Endothelial cell of umbilical vein (primary cell): ENCODE measurements around the gene SRGN. TPM values are rescaled to one million over a fixed set of nuclear protein-coding genes. Genes with fewer than 3 reads are reported as not detected.

Experiments
- BruUV-seq: library from RNA; stranded (reverse); fragments of 400-500 nt; replicated peaks from 2 replicates; lab custom pipeline; 2021; lab: Mats Ljungman, UMichigan
- CTCF ChIA-PET: fragments of 300-600, 350-600 bp; sonication (Branson Sonifier 250); formaldehyde crosslinking; loops from one replicate; lab custom pipeline; 2021; ENCODE audit warnings: antibody characterized with exemption, inconsistent platforms; lab: Charles Lee
- POLR2A ChIA-PET: fragments of 300-600, 350-600 bp; sonication (Branson Sonifier 250); formaldehyde crosslinking; loops from one replicate; lab custom pipeline; 2021; ENCODE audit warnings: antibody characterized with exemption, inconsistent platforms; lab: Charles Lee
- DNase-seq: peaks from one replicate; pipeline ENCODE4 v3.0.0-alpha.2; 2011; ENCODE audit warnings: low read depth, low spot score
- FAIRE-seq: peaks from 2 replicates; lab custom pipeline; 2011; peaks lifted over from hg19 to GRCh38; lab: Jason Lieb, UNC
- H2AFZ ChIP-seq: 2 replicates; pipeline ENCODE4 v1.6.0; 2012; ENCODE audit warnings: low read depth, low read length, control low read depth, inconsistent platforms
- H3K27ac ChIP-seq: 2 replicates; pipeline ENCODE4 v1.5.1; 2011; ENCODE audit warnings: low read depth, mild to moderate bottlenecking, control low read depth, low read length, moderate library complexity; ENCODE audit not compliant: insufficient read depth
- H3K27me3 ChIP-seq, 2 experiments: 2 replicates each; pipeline versions ENCODE4 v1.6.0 to v1.6.1; 2011; ENCODE audit warnings: low read length in 2 of 2, mixed read lengths in 1 of 2; ENCODE audit not compliant: control insufficient read depth in 2 of 2, insufficient read depth in 2 of 2
- H3K36me3 ChIP-seq, 2 experiments: 2 replicates in 1 of 2; 3 replicates in 1 of 2; pipeline ENCODE4 v1.5.1; 2011; ENCODE audit warnings: low read length in 2 of 2, mild to moderate bottlenecking in 1 of 2, moderate library complexity in 1 of 2; ENCODE audit not compliant: control insufficient read depth in 2 of 2, insufficient read depth in 2 of 2; ENCODE audit errors: extremely low read depth in 1 of 2
- H3K4me1 ChIP-seq: 3 replicates; pipeline ENCODE4 v1.5.1; 2011; ENCODE audit warnings: mild to moderate bottlenecking, low read length; ENCODE audit not compliant: control insufficient read depth, insufficient read depth; ENCODE audit errors: extremely low read depth
- H3K4me2 ChIP-seq: 2 replicates; pipeline ENCODE4 v1.6.1; 2011; ENCODE audit warnings: low read length, control low read depth, mixed read lengths; ENCODE audit not compliant: insufficient read depth
- H3K4me3 ChIP-seq, 3 experiments: fragments of 200-600 bp in 1 of 3; sonication (generic), shearing (Covaris generic) in 1 of 3; replicated peaks in 1 of 3; 2 replicates each; pipeline ENCODE4 v1.5.1; 2011 to 2016; ENCODE audit warnings: control low read depth in 3 of 3, low read length in 3 of 3, mild to moderate bottlenecking in 2 of 3, inconsistent platforms in 1 of 3, low read depth in 1 of 3, moderate library complexity in 1 of 3; ENCODE audit not compliant: insufficient read depth in 1 of 3
- H3K79me2 ChIP-seq: 2 replicates; pipeline ENCODE4 v1.6.0; 2012; ENCODE audit warnings: low read length, inconsistent platforms; ENCODE audit not compliant: control insufficient read depth, insufficient read depth
- H3K9ac ChIP-seq: replicated peaks from 2 replicates; pipeline ENCODE3; 2011; ENCODE audit warnings: low read length, control low read depth; ENCODE audit not compliant: insufficient read depth; ENCODE audit errors: extremely low read depth
- H3K9me1 ChIP-seq: replicated peaks from 3 replicates; pipeline ENCODE4 v1.6.0; 2011; ENCODE audit warnings: mild to moderate bottlenecking, low read length; ENCODE audit not compliant: control insufficient read depth, insufficient read depth; ENCODE audit errors: extremely low read depth
- H3K9me3 ChIP-seq: replicated peaks from 2 replicates; pipeline ENCODE4 v1.5.1; 2012; ENCODE audit warnings: low read length, inconsistent platforms; ENCODE audit not compliant: control insufficient read depth, insufficient read depth
- H4K20me1 ChIP-seq: replicated peaks from 2 replicates; pipeline ENCODE3; 2011; ENCODE audit warnings: mild to moderate bottlenecking, low read length; ENCODE audit not compliant: control insufficient read depth, insufficient read depth; ENCODE audit errors: extremely low read depth
- CTCF ChIP-seq, 2 donors: IDR thresholded peaks; 1 replicate in 1 of 2; 2 replicates in 1 of 2; pipeline ENCODE4 v1.5.1; 2011; ENCODE audit warnings: low read length in 2 of 2, mild to moderate bottlenecking in 2 of 2, moderate library complexity in 2 of 2, control low read depth in 1 of 2, inconsistent platforms in 1 of 2, low read depth in 1 of 2; ENCODE audit not compliant: insufficient read depth in 1 of 2; ENCODE audit errors: extremely low read depth in 1 of 2
- EZH2 ChIP-seq: IDR thresholded peaks from 2 replicates; pipeline ENCODE4 v1.6.1; 2012; ENCODE audit warnings: borderline replicate concordance, low read depth, mild to moderate bottlenecking, moderate library complexity, low read length, inconsistent platforms; ENCODE audit not compliant: severe bottlenecking
- FOS ChIP-seq: IDR thresholded peaks from 2 replicates; pipeline ENCODE4 v1.6.1; 2011; ENCODE audit warnings: mild to moderate bottlenecking, low read length, moderate library complexity, borderline replicate concordance; ENCODE audit not compliant: insufficient read depth
- GATA2 ChIP-seq: IDR thresholded peaks from 2 replicates; pipeline ENCODE4 v1.7.0; 2011; ENCODE audit warnings: low read depth, mild to moderate bottlenecking, moderate library complexity, mixed read lengths, low read length; ENCODE audit not compliant: insufficient read length, insufficient read depth
- JUN ChIP-seq: IDR thresholded peaks from 2 replicates; pipeline ENCODE4 v1.6.1; 2011; ENCODE audit warnings: borderline replicate concordance, low read depth; ENCODE audit not compliant: insufficient read length, insufficient read depth
- MYC ChIP-seq: IDR thresholded peaks from one replicate; pipeline ENCODE4 v1.6.1; 2011; ENCODE audit warnings: mild to moderate bottlenecking, low read depth, low read length
- POLR2A ChIP-seq: IDR thresholded peaks from 2 replicates; pipeline ENCODE4 v1.6.1; 2012; ENCODE audit warnings: low read depth, mild to moderate bottlenecking, control low read depth, low read length
- POLR2AphosphoS5 ChIP-seq: IDR thresholded peaks from 2 replicates; pipeline ENCODE4 v1.6.1; 2012; ENCODE audit warnings: low read depth, mild to moderate bottlenecking, control low read depth, low read length, moderate library complexity; ENCODE audit not compliant: insufficient read depth
- dilution Hi-C: fragments of 300-500 bp; cut with MboI; formaldehyde crosslinking; loops from one replicate; pipeline ENCODE4 v1.15.0; 2019; ENCODE audit warnings: low sequenced_read_pairs; ENCODE audit not compliant: extremely low pct_ligation_motif_present
- intact Hi-C: fragments of 100-400 bp; cut with micrococcal nuclease; formaldehyde crosslinking; loops from one replicate; pipeline ENCODE4 v1.10.0; 2022
- polyA plus RNA-seq, 4 experiments: library from polyadenylated mRNA; depleted of rRNA in 3 of 4; stranded (reverse) in 3 of 4; unstranded in 1 of 4; fragments of >200 nt; gene quantifications; 2 replicates each; pipeline versions ENCODE4 v1.2.1 to v1.2.3, GENCODE V29; 2011 to 2012; ENCODE audit warnings: missing spikeins in 1 of 4
- small RNA-seq: library from RNA; depleted of rRNA; stranded (forward); fragments of <200 nt; gene quantifications from one replicate; pipeline ENCODE3, GENCODE V24; 2012; ENCODE audit warnings: low replicate concordance, low read depth; ENCODE audit not compliant: insufficient read depth, insufficient read length
- total RNA-seq: library from RNA; stranded (reverse); gene quantifications from 2 replicates; pipeline ENCODE4 v1.2.3, GENCODE V29; 2021
- TF ChIP-seq, protein P1 (sequence below): IDR thresholded peaks from 2 replicates; pipeline ENCODE4 v1.6.1; 2011; ENCODE audit not compliant: insufficient read depth, insufficient read length

SRGN gene
- total and polyA plus RNA-seq, 2 donors (not counting 3 experiments of a cell fraction or from before 2014, with no cell fraction given) = 384 to 450 TPM

DNA sequence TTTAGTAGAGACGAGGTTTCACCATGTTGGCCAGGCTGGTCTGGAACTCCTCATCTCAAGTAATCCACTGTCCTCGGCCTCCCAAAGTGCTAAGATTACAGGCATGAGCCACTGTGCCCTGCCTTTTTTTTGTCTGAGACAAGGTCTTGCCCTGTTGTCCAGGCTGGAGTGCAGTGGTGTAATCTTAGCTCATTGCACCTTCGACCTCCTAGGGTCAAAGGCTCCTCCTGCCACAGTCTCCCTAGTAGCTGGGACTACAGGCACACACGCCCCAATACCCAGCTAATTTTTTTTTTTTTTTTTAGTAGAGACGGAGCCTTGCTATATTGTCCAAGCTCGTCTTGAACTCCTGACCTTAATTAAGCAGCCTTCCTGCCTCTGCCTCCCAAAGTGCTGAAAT is 65.3 kb downstream of the SRGN start:
- Histone ChIP-seq H3K9me1 (no peaks in the 10 kb centered on the region), H3K79me2 (peaks cover 39% of the 10 kb centered on the region), H3K9me3 (no peaks in the 10 kb centered on the region), H3K4me1 (no peaks in the 10 kb centered on the region), H3K4me3 (no peak overlapping the region), H3K27ac (no peak overlapping the region), H2AFZ (no peak overlapping the region), H4K20me1 (peaks cover 3% of the 10 kb centered on the region), H3K27me3 (no peaks in the 10 kb centered on the region), H3K36me3 (peaks cover 0 to 3% of the 10 kb centered on the region in 2 experiments), H3K4me2 (no peak overlapping the region), H3K9ac (no peak overlapping the region)
- POLR2A ChIA-PET = no interaction called here
- TF ChIP-seq, protein P1, sequence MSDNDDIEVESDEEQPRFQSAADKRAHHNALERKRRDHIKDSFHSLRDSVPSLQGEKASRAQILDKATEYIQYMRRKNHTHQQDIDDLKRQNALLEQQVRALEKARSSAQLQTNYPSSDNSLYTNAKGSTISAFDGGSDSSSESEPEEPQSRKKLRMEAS = no peak
- TF ChIP-seq GATA2 (no peak), FOS (no peak), EZH2 (no peak), POLR2A (no peak), JUN (no peak), CTCF (IDR thresholded peaks at IDR 0.05; ENCODE audit: extremely low read depth in 1 of 2, insufficient read depth in 1 of 2, low read depth in 1 of 2, low read length in 2 of 2) (no peak), MYC (no peak), POLR2AphosphoS5 (no peak)
- no TSS peak for BruUV-seq
- dilution Hi-C loops (no loop called here), intact Hi-C loops (no loop called here)
- FAIRE-seq = no peak
- CTCF ChIA-PET = interaction anchor here (1.0 kb wide), 1 partner anchor 148 kb away, joined by 3 read pairs; no protein-coding TSS in a partner anchor
- no peak for DNase-seq

Small RNA genes within 50 kb of the gene (small RNA-seq; reads per million reads assigned to genes)
- not detected for gene RF00017

Other genes starting within 250 kb of the SRGN start
- gene DDX50, start 186.8 kb upstream of the SRGN start, total RNA-seq = 25.9 and 28.2 TPM in 2 replicates
- gene DDX50, start 186.8 kb upstream of the SRGN start, polyA plus RNA-seq = 11.1 and 14.8 TPM in 2 replicates
- gene DDX21, start 131.9 kb upstream of the SRGN start, total RNA-seq = 93.5 and 98.1 TPM in 2 replicates
- gene DDX21, start 131.9 kb upstream of the SRGN start, polyA plus RNA-seq = 21.6 and 33.4 TPM in 2 replicates
- 37.3 and 39.8 TPM in 2 replicates for gene KIFBP, start 99.3 kb upstream of the SRGN start, total RNA-seq
- gene KIFBP, start 99.3 kb upstream of the SRGN start, polyA plus RNA-seq = 15.3 and 17.6 TPM in 2 replicates
- 55.8 and 60.3 TPM in 2 replicates for gene VPS26A, start 36.1 kb downstream of the SRGN start, total RNA-seq
- 8.7 and 11.7 TPM in 2 replicates for gene VPS26A, start 36.1 kb downstream of the SRGN start, polyA plus RNA-seq
- gene SUPV3L1, start 92.1 kb downstream of the SRGN start, total RNA-seq = 30.0 and 30.4 TPM in 2 replicates
- gene SUPV3L1, start 92.1 kb downstream of the SRGN start, polyA plus RNA-seq = 18.6 and 21.8 TPM in 2 replicates
- gene HKDC1, start 132.2 kb downstream of the SRGN start, total RNA-seq = 0.18 TPM in 1 of 2 replicates, not detected in the other
- not detected in 2 replicates for gene HKDC1, start 132.2 kb downstream of the SRGN start, polyA plus RNA-seq
- gene HK1, start 190.4 kb downstream of the SRGN start, total RNA-seq = 120 and 121 TPM in 2 replicates
- 35.9 and 50.8 TPM in 2 replicates for gene HK1, start 190.4 kb downstream of the SRGN start, polyA plus RNA-seq